ENCODE results near the gene MKNK2.

Gene MKNK2

GRCh38 chr19:2046046-2046907 is 4.8 kb downstream of the MKNK2 start:
- no peak overlapping the region for H3K4me3 ChIP-seq (ENCODE audit: low read depth, low read length)
- DNase-seq (ENCODE audit: low read depth), result no peak
- TF ChIP-seq POLR2A (IDR thresholded peaks at IDR 0.05; ENCODE audit: extremely low read depth, insufficient read length), result no peak
- TF ChIP-seq, protein P1, sequence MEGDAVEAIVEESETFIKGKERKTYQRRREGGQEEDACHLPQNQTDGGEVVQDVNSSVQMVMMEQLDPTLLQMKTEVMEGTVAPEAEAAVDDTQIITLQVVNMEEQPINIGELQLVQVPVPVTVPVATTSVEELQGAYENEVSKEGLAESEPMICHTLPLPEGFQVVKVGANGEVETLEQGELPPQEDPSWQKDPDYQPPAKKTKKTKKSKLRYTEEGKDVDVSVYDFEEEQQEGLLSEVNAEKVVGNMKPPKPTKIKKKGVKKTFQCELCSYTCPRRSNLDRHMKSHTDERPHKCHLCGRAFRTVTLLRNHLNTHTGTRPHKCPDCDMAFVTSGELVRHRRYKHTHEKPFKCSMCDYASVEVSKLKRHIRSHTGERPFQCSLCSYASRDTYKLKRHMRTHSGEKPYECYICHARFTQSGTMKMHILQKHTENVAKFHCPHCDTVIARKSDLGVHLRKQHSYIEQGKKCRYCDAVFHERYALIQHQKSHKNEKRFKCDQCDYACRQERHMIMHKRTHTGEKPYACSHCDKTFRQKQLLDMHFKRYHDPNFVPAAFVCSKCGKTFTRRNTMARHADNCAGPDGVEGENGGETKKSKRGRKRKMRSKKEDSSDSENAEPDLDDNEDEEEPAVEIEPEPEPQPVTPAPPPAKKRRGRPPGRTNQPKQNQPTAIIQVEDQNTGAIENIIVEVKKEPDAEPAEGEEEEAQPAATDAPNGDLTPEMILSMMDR (IDR thresholded peaks at IDR 0.05; ENCODE audit: low read depth, low read length), result no peak
- TF ChIP-seq MYC (IDR thresholded peaks at IDR 0.05; ENCODE audit: low read depth, low read length), result no peak
- no peak for TF ChIP-seq MAX (IDR thresholded peaks at IDR 0.05; ENCODE audit: low read depth, low read length)

DNA sequence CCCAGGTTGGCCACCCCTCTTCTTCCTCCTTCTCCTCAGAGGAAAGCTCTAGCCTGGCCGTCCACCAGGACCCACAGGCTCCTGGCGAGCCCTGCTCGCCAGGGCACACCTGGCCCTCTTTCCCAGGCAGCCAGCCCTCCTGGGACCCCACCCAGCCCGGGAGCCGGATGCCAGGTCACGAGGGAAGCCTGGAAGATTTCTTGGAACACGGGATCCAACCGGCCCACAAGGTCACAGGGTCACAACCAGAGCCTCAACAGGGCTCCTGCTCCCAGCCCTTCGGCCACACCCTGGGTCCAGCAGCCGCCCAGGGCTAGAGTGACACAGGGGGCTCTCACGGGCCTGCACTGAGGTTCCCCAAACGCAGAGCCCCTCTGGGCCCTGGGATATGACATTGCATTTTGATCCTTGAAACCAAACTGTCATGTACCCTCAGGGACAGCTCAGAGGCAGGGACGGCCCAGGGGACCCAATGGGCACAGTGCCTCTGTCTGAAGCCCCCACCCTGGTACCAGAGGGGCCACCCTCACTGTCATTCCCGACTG is 5.5 kb downstream of the MKNK2 start:
- H3K4me3 ChIP-seq (ENCODE audit: low read depth, low read length), result no peak overlapping the region
- TF ChIP-seq MYC (IDR thresholded peaks at IDR 0.05; ENCODE audit: low read depth, low read length), result no peak
- no peak for TF ChIP-seq POLR2A (IDR thresholded peaks at IDR 0.05; ENCODE audit: extremely low read depth, insufficient read length)
- DNase-seq (ENCODE audit: low read depth), result no peak

DNA sequence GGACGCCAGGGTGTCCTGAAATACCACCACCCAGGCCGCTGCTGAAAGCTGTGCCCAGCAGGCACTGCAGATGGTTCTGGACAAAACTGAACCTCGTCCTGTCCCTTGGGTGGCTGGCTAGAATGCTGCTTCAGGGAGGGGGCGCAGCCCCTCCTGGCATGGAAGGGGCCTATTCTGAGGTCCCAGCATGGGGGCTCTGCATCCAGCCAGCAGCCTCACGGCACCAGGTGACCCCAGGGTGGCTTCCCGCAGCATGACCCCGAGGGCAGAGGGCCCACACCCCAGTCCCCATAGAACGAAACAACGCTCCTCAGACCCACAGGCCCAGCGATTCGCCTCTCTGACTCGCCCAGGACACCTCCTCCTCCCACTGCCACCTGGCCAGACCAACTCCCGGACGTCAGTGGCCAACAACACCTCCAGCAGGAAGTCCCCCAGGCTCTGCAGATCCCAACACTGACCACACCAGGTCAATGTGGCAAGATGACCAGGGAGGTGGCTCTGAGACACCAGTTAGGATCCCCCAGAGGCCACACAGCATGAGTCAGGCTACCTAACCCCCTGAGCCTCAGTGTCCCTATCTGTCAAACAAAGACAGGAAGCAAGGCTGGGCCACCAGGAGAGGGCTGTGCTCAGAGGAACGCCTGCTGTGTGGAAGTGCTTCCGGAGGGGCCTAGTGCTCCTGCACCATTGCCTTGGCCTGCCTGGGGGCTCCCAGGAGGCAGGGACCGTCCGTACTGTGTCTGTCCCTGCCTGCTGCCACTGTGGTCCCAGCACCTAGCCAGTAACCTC is 6.1 kb downstream of the MKNK2 start:
- DNase-seq (ENCODE audit: low read depth), result no peak
- TF ChIP-seq MYC (IDR thresholded peaks at IDR 0.05; ENCODE audit: low read depth, low read length) (no peak), POLR2A (IDR thresholded peaks at IDR 0.05; ENCODE audit: extremely low read depth, insufficient read length) (no peak), MAX (IDR thresholded peaks at IDR 0.05; ENCODE audit: low read depth, low read length) (no peak)
- TF ChIP-seq, protein P1 (IDR thresholded peaks at IDR 0.05; ENCODE audit: low read depth, low read length), result no peak
- H3K4me3 ChIP-seq (ENCODE audit: low read depth, low read length), result no peak overlapping the region

- no peak for DNase-seq (ENCODE audit: low read depth)
- TF ChIP-seq MAX (IDR thresholded peaks at IDR 0.05; ENCODE audit: low read depth, low read length), result no peak
These were observed 6.9 kb downstream of the MKNK2 start for GRCh38 chr19:2043961-2044708.

GRCh38 chr19:2043251-2043641 is 7.8 kb downstream of the MKNK2 start:
- TF ChIP-seq MAX (IDR thresholded peaks at IDR 0.05; ENCODE audit: low read depth, low read length) (no peak), POLR2A (IDR thresholded peaks at IDR 0.05; ENCODE audit: extremely low read depth, insufficient read length) (no peak), MYC (IDR thresholded peaks at IDR 0.05; ENCODE audit: low read depth, low read length) (no peak)
- TF ChIP-seq, protein P1 (IDR thresholded peaks at IDR 0.05; ENCODE audit: low read depth, low read length), result no peak
- no peak for DNase-seq (ENCODE audit: low read depth)
- H3K4me3 ChIP-seq (ENCODE audit: low read depth, low read length), result no peak overlapping the region

More at GRCh38 chr19:2043961-2044708, 6.9 kb downstream of the MKNK2 start:
- no peak overlapping the region for H3K4me3 ChIP-seq (ENCODE audit: low read depth, low read length)

DNA sequence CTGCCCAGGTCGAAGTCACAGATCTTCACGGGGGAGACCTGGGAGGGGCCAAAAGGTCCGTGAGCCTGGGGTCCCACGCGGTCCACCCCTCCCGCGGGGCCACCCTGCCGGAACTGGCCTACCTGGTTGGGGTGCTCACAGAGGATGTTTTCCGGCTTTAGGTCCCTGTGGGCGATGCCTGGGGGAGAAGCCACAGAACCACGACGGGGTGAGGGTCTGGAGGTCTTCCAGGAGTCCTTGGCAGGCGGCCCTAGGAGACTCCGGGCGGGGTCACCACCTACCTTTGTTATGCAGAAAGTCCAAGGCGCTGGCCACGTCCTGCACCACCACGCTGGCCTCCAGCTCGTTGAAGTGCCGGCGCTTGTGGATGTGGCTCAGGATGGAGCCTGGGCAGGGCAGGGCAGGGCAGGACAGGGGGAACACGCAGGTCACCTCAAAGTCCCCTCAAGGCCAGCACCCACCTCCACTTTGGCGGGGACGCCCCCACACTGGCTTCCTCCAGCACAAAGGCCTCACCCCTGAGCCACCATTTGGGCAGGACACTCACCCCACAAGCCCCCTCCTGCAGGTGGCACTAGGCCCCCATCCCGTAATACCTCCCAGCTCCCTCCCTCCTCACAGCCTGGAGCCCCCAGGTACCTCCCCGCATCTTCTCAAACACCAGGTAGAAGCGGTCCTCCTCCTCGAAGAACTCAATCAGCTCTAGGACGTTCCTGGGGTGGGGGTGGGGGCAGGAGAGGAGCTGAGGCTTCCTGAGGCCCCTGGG is 8.4 kb downstream of the MKNK2 start:
- no peak overlapping the region for H3K4me3 ChIP-seq (ENCODE audit: low read depth, low read length)
- TF ChIP-seq, protein P1 (IDR thresholded peaks at IDR 0.05; ENCODE audit: low read depth, low read length), result no peak
- TF ChIP-seq MAX (IDR thresholded peaks at IDR 0.05; ENCODE audit: low read depth, low read length) (no peak), MYC (IDR thresholded peaks at IDR 0.05; ENCODE audit: low read depth, low read length) (no peak), POLR2A (IDR thresholded peaks at IDR 0.05; ENCODE audit: extremely low read depth, insufficient read length) (no peak)
- DNase-seq (ENCODE audit: low read depth), result no peak

Measured in NB4 (cell line).